GM19324 (cell line): ENCODE results near the gene SDC1.
"Not testable (repeated sequence)": the region's sequence is repeated elsewhere in the genome, so short reads cannot be mapped to it uniquely, and the experiment has no call there.

ENCODE experiments used
- ATAC-seq: cut with Tn5 transposase; IDR thresholded peaks from one replicate; pipeline ENCODE4 v1.9.1; 2021; ENCODE audit warnings: mild to moderate bottlenecking, moderate library complexity; ENCODE audit not compliant: unreplicated experiment, low FRiP score

Gene SDC1, protein sequence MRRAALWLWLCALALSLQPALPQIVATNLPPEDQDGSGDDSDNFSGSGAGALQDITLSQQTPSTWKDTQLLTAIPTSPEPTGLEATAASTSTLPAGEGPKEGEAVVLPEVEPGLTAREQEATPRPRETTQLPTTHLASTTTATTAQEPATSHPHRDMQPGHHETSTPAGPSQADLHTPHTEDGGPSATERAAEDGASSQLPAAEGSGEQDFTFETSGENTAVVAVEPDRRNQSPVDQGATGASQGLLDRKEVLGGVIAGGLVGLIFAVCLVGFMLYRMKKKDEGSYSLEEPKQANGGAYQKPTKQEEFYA

DNA sequence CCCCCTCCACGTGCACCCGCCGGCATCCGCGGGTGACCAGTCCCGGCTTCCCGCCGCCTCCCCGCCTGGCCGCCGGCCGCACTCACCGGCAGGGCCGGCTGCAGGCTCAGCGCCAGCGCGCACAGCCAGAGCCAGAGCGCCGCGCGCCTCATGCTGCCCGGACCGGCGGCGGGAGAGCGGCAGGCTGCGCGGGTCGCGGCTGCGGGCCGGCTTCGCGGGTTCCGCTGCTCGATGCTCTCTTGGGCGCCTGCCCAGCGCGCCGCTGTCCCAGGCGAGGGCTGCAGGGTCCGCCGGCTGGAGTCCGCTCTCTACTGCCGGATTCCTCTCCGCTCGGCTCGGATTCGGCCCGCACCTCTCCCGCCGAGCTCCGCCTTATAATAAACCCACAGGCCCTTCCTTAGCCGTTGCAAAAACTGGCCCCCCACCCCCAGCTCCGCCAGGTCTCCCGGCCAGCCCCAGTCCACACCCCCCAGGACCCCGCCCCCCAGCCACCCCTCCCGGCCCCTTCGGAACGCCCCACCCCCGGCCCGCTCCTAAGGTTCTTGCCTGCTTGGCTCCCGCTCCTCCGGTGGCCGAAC, at the start of gene SDC1:
Gene SDC1, minus strand, starts transcription at position 415 of the 578 bp plus-strand sequence. Its CDS starts 263 bp downstream, at position 152.
- ATAC-seq: peak; percentile 14

- ATAC-seq: no peak
These were observed 48.1 kb upstream of the SDC1 start for GRCh38 chr2:20273042-20273441.

DNA sequence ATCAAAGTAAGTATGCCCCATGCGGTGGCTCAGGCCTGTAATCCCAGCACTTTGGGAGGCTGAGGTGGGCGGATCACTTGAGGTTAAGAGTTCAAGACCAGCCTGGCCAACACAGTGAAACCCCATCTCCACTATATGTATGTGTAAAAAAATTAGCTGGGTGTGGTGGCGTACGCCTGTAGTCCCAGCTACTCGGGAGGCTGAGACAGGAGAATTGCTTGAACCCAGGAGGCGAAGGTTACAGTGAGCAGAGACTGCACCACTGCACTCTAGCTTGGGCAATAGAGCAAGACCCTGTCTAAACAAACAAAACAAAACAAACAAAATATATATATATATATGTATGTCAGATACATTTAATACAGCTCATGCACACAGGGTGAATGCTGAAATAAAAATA, 43.4 kb upstream of the SDC1 start:
- ATAC-seq: not testable (repeated sequence)

DNA sequence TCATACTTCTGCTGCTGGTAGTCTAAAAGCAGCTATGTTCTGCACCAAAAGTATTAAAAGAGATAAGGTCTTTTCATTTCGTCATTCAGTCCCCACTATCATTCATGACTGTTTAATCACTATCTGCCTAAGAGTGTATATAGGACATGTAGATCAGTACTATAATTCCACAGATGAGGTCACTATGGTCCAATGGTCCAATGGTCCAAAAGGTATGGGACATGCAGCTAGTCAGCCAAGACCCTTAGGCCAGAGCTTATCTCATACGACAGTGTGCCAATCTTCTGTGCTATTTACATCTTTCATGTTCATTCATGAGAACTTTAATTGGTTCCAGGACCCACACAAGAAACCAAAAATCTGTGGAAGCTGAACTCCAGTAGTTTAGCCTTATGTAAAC, 42.6 kb upstream of the SDC1 start:
- no peak for ATAC-seq

DNA sequence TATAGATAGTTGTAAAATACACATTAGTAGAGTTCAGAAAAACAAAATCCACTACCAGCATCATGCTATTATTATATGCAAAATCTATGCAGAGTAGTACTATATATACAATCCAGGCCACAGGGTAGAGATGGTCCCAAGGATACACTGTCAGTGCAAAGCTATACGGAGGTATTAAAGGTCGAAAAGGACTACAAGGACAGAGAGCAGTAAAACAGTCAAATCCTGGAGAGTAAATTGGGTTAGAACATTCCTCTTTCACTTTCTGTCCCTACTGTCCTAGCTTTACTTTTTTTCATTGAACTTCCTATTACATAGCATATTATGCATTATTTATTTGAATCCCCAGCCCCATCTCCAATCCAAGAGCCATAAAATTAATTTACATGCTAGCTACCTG, 39.7 kb upstream of the SDC1 start:
- ATAC-seq: no peak

GRCh38 chr2:20257411-20257810, 32.5 kb upstream of the SDC1 start:
- ATAC-seq: no peak

- ATAC-seq: no peak
These were observed 29.8 kb upstream of the SDC1 start for GRCh38 chr2:20254731-20255130.

DNA sequence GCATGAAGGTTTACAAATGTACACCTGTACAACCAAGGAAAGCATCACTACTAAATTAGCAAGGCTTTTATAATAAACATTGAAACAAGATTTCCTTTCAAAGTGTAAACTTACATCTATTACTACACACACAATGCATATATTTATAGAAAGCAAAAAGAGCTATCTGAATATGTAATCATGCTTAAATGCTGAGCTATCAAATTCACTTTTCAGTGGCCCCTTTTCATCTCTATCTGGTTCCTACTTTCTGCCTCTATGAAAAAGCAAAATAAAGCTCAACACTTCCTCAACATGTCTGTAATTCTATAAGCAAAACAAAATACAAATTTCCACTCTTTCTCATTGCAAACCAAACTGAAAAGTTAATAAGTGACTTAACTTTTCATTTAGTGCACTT, 25.5 kb upstream of the SDC1 start:
- no peak for ATAC-seq

DNA sequence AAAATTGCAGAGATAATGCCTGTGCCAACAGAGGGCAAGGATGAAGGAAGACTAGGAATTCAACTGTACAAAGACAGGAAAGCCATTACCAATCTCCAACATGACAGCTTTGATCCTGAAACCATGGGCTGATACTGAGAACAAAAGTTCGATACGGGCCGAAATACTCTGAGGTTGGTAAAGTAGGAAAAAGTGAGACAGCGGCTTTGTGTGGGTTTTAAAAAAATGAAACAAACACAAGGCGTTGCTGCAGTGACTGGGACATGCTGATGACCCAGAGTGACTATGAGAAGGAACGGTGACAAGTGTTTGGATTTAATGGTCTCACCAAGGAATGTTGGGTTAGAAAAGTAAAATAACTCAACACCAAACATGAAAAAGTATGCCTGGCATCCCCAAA, 24.2 kb upstream of the SDC1 start:
- ATAC-seq: no peak

DNA sequence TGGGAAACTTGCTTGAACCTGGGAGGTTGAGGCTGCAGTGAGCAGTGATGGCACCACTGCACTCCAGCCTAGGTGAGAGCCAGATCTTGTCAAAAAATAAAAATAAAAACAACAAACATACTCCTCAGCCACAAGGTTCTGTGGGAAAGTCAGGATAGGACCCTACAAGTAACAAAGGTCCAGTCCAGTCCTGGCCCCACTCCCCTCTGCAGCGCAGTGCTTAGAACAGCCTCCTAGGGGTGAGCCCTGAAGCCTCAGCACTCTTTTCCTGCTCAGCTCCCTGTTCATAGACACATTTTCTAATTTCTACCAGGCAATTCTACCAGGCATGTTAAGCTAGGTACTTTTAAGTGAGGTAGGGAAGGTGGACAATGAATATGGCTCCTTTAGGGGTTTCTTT, 22.2 kb upstream of the SDC1 start:
- no peak for ATAC-seq

DNA sequence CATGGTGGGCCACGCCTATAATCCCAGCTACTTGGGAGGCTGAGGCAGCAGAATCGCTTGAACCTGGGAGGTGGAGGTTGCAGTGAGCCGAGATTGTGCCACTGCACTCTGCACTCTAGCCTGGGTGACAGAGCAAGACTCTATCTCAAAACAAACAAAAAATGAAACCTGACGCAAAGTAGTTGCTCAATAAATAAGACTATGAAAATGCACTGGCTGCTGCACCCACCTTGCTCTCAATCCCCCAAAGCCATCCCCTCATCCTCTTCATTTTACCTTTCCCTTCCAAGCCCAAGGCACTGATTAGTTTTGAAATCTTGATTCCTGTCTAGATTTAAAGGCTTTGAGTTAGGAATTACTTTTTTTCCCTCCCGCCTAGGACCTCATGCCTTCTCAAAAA, 18.7 kb upstream of the SDC1 start:
- ATAC-seq: not testable (repeated sequence)

- ATAC-seq: no peak
These were observed 17.9 kb upstream of the SDC1 start for GRCh38 chr2:20242727-20243377.

DNA sequence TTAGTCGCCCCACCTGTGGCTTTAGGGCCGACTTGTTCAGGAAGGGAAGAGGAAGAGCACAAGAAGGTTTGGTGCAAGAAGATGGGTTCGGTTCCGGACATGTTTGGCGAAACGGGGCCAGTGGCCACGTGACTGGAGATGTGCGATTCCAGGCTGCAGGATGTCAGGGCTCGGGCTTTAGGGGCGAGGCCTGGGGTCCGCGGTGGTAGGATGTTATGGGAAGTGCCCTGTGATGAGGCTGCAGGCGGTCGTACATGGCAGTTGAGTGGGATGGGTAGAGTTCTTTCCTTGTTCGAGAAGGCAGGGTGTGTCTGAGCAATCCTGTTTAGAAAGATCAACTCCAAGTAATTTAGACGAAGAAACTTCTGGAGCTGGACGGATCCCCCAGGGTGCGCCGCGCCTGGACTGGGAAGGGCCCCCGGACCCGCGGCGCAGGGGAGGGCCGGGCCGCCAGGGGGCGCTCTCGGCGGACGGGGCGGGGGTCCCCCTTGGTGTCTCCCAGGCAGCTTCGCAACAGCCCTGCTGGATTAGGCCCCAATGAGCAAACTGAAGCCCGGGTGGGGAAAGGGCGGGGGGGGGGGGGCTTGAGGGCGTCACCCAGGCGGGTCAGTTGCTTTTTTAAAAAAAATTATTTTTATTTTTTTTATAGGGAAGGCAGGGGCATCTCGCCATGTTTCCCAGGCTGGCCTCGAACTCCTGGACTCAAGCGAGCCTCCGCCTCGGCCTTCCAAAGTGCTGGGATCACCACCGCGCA, 17.2 kb upstream of the SDC1 start:
- no peak for ATAC-seq

- not testable (repeated sequence) for ATAC-seq
These were observed 15.4 kb upstream of the SDC1 start for GRCh38 chr2:20240291-20240690.

- ATAC-seq: no peak
These were observed 11.6 kb upstream of the SDC1 start for GRCh38 chr2:20236496-20236895.

GRCh38 chr2:20235655-20236305, 10.8 kb upstream of the SDC1 start:
- ATAC-seq: no peak

- ATAC-seq: not testable (repeated sequence)
These were observed 9.7 kb upstream of the SDC1 start for GRCh38 chr2:20234597-20234996.

DNA sequence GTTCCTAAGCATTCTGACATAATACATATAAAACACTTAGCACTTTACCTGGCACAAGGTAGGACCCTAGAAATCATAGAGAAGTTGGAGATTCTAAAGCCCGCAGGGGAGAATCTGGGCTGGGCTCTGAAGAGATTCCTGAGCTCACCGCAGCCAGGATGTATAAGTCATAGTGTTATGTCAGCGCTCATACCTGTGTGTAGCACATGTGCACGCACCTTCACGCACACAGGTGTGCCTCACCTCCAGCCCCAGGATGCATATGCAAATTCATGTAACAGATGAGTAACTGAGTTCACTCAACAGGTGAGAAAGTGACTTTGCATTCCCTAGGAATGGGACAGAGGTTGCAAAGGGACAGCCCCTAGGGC, 7.9 kb upstream of the SDC1 start:
- no peak for ATAC-seq

GRCh38 chr2:20231598-20232026, 6.7 kb upstream of the SDC1 start:
- no peak for ATAC-seq

DNA sequence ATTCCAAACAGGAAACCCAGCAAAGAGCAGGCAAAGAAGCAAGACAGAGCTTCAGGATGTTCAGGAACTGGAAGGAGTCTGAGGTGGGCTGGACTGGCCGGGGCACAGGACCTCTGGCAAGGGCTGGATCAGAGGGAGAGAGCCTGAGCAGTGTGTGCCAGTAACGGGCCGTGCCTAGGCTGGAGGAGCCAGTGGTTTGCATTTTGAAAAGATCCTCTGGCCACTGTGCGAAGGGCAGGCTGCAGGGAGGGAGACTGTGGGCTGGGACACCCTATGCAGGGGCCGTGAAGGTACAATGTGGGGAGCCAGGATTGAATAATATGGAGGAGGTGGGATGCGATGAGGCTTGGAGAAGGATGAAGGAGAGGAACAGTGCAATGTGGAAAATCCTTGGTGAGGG, 6.2 kb upstream of the SDC1 start:
- no peak for ATAC-seq

DNA sequence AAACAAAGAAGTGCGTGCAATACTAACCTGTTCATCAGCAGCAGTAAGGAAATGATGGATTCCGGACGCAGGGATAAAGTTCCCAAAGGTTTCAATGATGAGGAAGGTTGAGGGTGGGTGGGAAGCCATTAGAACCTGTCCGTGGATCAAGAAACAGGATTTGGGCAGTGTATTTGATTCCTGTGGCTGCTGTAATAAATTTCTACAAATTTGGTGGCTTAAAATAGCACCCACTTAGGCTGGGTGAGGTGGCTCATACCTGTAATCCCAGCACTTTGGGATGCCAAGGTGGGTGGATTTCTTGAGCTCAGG, 5.1 kb upstream of the SDC1 start:
- no peak for ATAC-seq
